BE2C (cell line): Measurements from ENCODE around the gene NOS1AP.

Source experiments
- DNase-seq: peaks from one replicate; pipeline ENCODE4 v3.0.0-alpha.2; 2020
- H3K27me3 ChIP-seq: fragments of 250-450 bp; sonication (Bioruptor Pico); 2 replicates; pipeline ENCODE4 v1.5.1; 2020; ENCODE audit warnings: mild to moderate bottlenecking
- H3K36me3 ChIP-seq: fragments of 250-450 bp; sonication (Bioruptor Pico); 2 replicates; pipeline ENCODE4 v1.5.1; 2020; ENCODE audit warnings: mild to moderate bottlenecking
- H3K4me1 ChIP-seq: fragments of 250-450 bp; sonication (Bioruptor Pico); 2 replicates; pipeline ENCODE4 v1.5.1; 2020
- H3K4me3 ChIP-seq: 2 replicates; pipeline ENCODE4 v1.5.1; 2011; ENCODE audit warnings: low read depth, low read length
- H3K9me3 ChIP-seq: fragments of 250-450 bp; sonication (Bioruptor Pico); 2 replicates; pipeline ENCODE4 v1.5.1; 2020
- TF ChIP-seq, protein P1 (sequence below): IDR thresholded peaks from 2 replicates; pipeline ENCODE4 v1.5.1; 2012; ENCODE audit warnings: mild to moderate bottlenecking, low read depth, low read length

The NOS1AP gene

DNA sequence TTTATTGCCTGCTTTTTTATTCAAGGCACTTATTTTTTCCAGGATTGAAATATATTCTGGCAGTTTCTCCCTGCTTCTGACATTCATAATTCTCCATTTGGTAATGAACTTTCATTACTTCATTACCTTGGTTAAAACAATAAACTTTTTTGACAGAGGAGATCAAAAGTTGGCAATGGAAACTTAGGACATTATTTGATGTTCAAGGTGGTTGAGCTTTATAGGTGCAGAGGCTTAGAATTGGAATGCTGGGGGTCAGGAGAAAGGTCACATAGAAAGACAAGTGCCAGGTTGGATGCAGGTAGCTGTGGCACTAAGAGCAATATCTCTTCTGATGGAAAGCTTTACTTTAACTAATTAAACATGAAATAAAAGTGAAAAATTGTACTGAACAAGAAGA, 154.8 kb downstream of the NOS1AP start:
- TF ChIP-seq, protein P1, sequence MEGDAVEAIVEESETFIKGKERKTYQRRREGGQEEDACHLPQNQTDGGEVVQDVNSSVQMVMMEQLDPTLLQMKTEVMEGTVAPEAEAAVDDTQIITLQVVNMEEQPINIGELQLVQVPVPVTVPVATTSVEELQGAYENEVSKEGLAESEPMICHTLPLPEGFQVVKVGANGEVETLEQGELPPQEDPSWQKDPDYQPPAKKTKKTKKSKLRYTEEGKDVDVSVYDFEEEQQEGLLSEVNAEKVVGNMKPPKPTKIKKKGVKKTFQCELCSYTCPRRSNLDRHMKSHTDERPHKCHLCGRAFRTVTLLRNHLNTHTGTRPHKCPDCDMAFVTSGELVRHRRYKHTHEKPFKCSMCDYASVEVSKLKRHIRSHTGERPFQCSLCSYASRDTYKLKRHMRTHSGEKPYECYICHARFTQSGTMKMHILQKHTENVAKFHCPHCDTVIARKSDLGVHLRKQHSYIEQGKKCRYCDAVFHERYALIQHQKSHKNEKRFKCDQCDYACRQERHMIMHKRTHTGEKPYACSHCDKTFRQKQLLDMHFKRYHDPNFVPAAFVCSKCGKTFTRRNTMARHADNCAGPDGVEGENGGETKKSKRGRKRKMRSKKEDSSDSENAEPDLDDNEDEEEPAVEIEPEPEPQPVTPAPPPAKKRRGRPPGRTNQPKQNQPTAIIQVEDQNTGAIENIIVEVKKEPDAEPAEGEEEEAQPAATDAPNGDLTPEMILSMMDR: no peak
- Histone ChIP-seq H3K9me3 (no peaks in the 10 kb centered on the region), H3K4me3 (no peak overlapping the region), H3K4me1 (peaks cover 3% of the 10 kb centered on the region), H3K27me3 (no peaks in the 10 kb centered on the region; the same call in 1 of the 2 replicates), H3K36me3 (no peaks in the 10 kb centered on the region)
- DNase-seq: no peak

DNA sequence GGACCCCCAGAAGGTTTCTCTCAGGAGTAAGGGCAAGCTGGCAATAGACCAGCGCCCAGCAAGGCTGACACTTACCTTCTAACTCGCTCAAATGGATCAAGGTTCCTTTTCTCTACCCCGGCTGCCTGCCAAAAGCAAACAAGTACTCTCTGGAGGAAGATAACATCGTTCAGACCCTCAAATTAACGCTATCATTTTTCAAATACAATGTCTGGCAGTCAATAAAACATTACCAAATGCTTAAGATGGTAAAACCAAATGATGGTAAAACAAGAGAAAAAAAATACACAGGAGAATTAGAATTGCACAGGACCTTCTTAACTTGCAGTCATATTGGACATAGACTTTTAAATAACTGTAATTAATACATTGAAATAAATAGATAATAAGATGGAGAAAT, 159.1 kb downstream of the NOS1AP start:
- H3K4me1 ChIP-seq: peaks cover 3% of the 10 kb centered on the region
- no peak overlapping the region for H3K4me3 ChIP-seq
- H3K9me3 ChIP-seq: no peaks in the 10 kb centered on the region
- DNase-seq: peak; percentile 25
- no peaks in the 10 kb centered on the region for H3K27me3 ChIP-seq
- TF ChIP-seq, protein P1: no peak
- no peaks in the 10 kb centered on the region for H3K36me3 ChIP-seq

DNA sequence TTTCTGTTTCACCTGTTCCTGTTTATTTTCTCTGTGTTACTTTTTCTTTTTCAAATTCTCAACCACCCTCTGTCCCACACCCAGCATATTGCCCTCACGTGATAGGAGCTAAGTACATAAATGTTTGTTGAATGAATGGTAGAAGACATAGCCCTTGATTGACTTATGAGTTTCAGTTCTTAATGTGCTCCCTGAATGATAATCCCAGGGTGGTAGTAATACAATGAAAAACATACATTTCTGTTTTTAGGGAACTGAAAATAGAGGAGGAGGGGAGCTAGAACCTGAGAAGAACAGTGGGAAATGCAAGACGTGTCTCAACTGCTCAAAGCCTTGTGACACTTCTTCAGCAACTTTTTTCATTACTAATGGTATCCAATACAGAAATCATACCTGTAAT, 160.1 kb downstream of the NOS1AP start:
- Histone ChIP-seq H3K4me1 (peaks cover 3% of the 10 kb centered on the region), H3K9me3 (no peaks in the 10 kb centered on the region), H3K4me3 (no peak overlapping the region), H3K36me3 (no peaks in the 10 kb centered on the region), H3K27me3 (no peaks in the 10 kb centered on the region)
- TF ChIP-seq, protein P1: no peak
- DNase-seq: no peak

DNA sequence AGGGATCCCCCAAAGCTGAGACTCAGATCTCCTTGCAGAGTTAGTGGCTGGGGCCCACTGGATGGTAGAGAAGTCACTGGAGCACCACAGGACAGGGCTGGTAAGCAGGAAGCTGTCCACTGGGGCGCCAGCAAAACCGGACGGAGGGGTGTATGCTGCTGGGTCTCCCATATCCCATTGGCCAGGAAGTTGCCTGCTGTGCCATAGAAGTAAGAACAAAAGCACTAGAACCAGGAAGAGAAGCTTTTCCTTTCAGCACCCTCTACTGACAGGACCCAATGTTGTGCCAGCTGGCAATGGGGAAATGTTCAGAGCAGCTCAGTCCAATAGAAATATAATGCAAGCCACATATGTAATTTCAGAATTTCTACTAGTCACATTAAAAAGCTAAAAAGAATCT, 160.6 kb downstream of the NOS1AP start:
- TF ChIP-seq, protein P1: peak; percentile 56
- DNase-seq: peak; percentile 16
- H3K36me3 ChIP-seq: no peaks in the 10 kb centered on the region
- H3K4me3 ChIP-seq: no peak overlapping the region
- no peaks in the 10 kb centered on the region for H3K9me3 ChIP-seq
- H3K4me1 ChIP-seq: peaks cover 3% of the 10 kb centered on the region
- H3K27me3 ChIP-seq: no peaks in the 10 kb centered on the region

DNA sequence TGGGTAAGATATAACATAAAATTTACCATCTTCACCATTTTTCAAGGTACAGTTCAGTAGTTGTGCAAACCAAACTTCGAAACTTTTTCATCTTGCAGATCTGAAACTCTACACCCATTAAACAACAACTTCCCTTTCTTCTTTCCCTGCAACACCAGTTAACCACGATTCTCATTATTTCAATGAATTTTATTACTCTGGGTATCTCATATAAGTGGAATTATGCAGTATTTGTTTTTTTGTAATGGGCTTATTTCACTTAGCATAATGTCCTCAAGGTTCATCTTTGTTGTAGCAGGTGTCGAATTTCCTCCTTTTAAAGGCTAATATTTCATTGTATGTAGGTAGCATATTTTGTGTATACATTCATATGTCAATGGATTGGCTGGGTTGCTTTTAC, 161.0 kb downstream of the NOS1AP start:
- H3K4me3 ChIP-seq: no peak overlapping the region
- peaks cover 3% of the 10 kb centered on the region for H3K4me1 ChIP-seq
- no peaks in the 10 kb centered on the region for H3K9me3 ChIP-seq
- no peak for DNase-seq
- TF ChIP-seq, protein P1: no peak
- no peaks in the 10 kb centered on the region for H3K36me3 ChIP-seq
- no peaks in the 10 kb centered on the region for H3K27me3 ChIP-seq

- Histone ChIP-seq H3K4me3 (no peak overlapping the region), H3K4me1 (peaks cover 3% of the 10 kb centered on the region), H3K27me3 (no peaks in the 10 kb centered on the region), H3K9me3 (no peaks in the 10 kb centered on the region), H3K36me3 (no peaks in the 10 kb centered on the region)
- no peak for DNase-seq
- TF ChIP-seq, protein P1: no peak
Measured at GRCh38 chr1:162232034-162232711, 162.7 kb downstream of the NOS1AP start.
